ENCODE results near the gene TBXA2R.

DNA sequence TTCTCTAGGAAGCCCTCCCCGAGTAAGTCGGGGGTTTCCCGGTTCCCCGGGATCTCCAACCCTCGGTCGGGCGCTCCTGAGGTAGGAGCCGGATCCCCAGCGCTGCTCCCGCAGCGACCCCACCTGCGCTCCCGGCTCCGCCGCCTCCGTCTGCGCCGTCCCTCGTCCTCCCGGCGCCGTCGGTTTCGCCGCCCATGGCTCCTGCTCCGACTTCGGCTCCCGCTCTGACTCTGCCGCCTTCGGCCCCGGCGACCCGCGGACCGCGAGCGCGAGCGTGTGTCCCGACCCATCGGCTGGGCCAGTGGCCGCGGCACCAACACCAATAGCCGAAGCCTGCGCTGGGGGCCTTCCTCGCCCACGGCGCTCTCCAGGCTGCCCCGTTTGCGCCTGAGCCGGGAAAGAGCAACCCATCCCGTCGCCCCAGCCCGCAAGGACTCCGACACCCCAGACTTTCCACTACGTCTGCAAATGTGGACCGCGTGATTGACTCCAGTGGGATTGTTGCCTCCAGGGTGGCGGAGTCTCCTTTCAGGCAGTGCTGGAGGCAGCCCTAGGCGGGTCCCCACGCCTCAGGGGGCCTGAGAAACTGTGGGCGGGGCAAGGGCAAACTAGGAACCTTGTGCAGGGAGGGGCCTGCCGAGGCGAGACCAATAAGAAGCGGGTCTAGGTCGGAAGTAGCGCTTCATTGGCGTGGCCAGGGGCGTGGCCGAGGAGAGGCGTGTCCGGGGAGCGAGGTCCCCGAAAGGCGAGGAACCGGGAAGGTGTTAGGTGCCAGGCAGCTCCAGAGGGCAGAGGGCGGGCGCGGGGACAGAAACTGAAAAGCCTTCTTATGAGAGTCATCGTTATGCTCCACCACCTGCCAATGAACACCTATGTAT, 20.0 kb upstream of the TBXA2R start, which contains the start of gene CACTIN:
- no peak for TF ChIP-seq EZH2 (IDR thresholded peaks at IDR 0.05; ENCODE audit: insufficient read depth, poor library complexity, severe bottlenecking)
- no peak for TF ChIP-seq EZH2phosphoT487 (IDR thresholded peaks at IDR 0.05; ENCODE audit: insufficient read depth, low read depth)
